Measurements from ENCODE around the gene OR2T6.
"Not testable (repeated sequence)": the region's sequence is repeated elsewhere in the genome, so short reads cannot be mapped to it uniquely, and the experiment has no call there.

DNA sequence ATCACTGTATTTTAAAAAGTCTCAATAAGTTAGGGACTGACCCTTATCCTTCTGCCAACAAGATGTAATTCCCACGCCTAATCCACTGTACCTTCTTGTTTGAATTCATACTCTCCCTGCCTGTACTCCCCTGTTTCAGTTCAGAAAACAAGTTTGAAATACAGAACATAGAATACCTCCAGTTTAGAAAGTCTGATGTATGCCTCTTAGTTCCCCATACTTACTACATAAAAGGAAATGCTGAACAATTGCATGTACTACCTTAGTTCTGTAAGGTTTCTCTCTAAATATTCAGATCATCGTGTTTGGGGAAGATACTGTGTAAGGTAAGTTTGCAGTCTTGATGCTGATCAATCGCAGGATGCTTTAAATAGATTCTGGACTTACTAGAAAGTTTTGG lies 60.8 kb downstream of the OR2T6 start:
- TF ChIP-seq, protein P1, sequence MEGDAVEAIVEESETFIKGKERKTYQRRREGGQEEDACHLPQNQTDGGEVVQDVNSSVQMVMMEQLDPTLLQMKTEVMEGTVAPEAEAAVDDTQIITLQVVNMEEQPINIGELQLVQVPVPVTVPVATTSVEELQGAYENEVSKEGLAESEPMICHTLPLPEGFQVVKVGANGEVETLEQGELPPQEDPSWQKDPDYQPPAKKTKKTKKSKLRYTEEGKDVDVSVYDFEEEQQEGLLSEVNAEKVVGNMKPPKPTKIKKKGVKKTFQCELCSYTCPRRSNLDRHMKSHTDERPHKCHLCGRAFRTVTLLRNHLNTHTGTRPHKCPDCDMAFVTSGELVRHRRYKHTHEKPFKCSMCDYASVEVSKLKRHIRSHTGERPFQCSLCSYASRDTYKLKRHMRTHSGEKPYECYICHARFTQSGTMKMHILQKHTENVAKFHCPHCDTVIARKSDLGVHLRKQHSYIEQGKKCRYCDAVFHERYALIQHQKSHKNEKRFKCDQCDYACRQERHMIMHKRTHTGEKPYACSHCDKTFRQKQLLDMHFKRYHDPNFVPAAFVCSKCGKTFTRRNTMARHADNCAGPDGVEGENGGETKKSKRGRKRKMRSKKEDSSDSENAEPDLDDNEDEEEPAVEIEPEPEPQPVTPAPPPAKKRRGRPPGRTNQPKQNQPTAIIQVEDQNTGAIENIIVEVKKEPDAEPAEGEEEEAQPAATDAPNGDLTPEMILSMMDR (IDR thresholded peaks at IDR 0.05): not testable (repeated sequence)
- TF ChIP-seq, protein P2, sequence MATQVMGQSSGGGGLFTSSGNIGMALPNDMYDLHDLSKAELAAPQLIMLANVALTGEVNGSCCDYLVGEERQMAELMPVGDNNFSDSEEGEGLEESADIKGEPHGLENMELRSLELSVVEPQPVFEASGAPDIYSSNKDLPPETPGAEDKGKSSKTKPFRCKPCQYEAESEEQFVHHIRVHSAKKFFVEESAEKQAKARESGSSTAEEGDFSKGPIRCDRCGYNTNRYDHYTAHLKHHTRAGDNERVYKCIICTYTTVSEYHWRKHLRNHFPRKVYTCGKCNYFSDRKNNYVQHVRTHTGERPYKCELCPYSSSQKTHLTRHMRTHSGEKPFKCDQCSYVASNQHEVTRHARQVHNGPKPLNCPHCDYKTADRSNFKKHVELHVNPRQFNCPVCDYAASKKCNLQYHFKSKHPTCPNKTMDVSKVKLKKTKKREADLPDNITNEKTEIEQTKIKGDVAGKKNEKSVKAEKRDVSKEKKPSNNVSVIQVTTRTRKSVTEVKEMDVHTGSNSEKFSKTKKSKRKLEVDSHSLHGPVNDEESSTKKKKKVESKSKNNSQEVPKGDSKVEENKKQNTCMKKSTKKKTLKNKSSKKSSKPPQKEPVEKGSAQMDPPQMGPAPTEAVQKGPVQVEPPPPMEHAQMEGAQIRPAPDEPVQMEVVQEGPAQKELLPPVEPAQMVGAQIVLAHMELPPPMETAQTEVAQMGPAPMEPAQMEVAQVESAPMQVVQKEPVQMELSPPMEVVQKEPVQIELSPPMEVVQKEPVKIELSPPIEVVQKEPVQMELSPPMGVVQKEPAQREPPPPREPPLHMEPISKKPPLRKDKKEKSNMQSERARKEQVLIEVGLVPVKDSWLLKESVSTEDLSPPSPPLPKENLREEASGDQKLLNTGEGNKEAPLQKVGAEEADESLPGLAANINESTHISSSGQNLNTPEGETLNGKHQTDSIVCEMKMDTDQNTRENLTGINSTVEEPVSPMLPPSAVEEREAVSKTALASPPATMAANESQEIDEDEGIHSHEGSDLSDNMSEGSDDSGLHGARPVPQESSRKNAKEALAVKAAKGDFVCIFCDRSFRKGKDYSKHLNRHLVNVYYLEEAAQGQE (IDR thresholded peaks at IDR 0.05; ENCODE audit: insufficient read depth in 1 of 2, low read depth in 2 of 2, low read length in 1 of 2): not testable (repeated sequence)

All from Panc1 (cell line).